Measurements from ENCODE around the gene TTC19.
"Not testable (repeated sequence)": the region's sequence is repeated elsewhere in the genome, so short reads cannot be mapped to it uniquely, and the experiment has no call there.

TTC19 gene

GRCh38 chr17:16033729-16034349, 34.2 kb downstream of the TTC19 start:
- no peak for DNase-seq

GRCh38 chr17:16036261-16036660, 36.6 kb downstream of the TTC19 start:
- no peak for DNase-seq

- no peak for DNase-seq
Measured at GRCh38 chr17:16037636-16038035, 38.0 kb downstream of the TTC19 start.

- no peak for DNase-seq
Measured at GRCh38 chr17:16040710-16041251, 41.2 kb downstream of the TTC19 start.

- DNase-seq = no peak
Measured at GRCh38 chr17:16044487-16044886, 44.9 kb downstream of the TTC19 start.

- DNase-seq = no peak
Measured at GRCh38 chr17:16046966-16047365, 47.3 kb downstream of the TTC19 start.

- DNase-seq = no peak
Measured at GRCh38 chr17:16048811-16049449, 49.3 kb downstream of the TTC19 start.

- DNase-seq = no peak
Measured at GRCh38 chr17:16050844-16051243, 51.2 kb downstream of the TTC19 start.

GRCh38 chr17:16052486-16052885, 52.9 kb downstream of the TTC19 start:
- DNase-seq = no peak

GRCh38 chr17:16055139-16055538, 55.5 kb downstream of the TTC19 start:
- not testable (repeated sequence) for DNase-seq

GRCh38 chr17:16061631-16062030, 62.0 kb downstream of the TTC19 start:
- DNase-seq = no peak

GRCh38 chr17:16066125-16066524, 66.5 kb downstream of the TTC19 start:
- no peak for DNase-seq

GRCh38 chr17:16068323-16068722, 68.7 kb downstream of the TTC19 start:
- no peak for DNase-seq

- no peak for DNase-seq
Measured at GRCh38 chr17:16072031-16072430, 72.4 kb downstream of the TTC19 start.

- no peak for DNase-seq
Measured at GRCh38 chr17:16073845-16074244, 74.2 kb downstream of the TTC19 start.

GRCh38 chr17:16074423-16074822, 74.8 kb downstream of the TTC19 start:
- DNase-seq = no peak

GRCh38 chr17:16075949-16076348, 76.3 kb downstream of the TTC19 start:
- DNase-seq = no peak

Data from NCI-H187 treated with DMSO at 0.1 percent for 48 hours (cell line).